ENCODE results near the gene TBX1. TPM values are rescaled to one million over a fixed set of nuclear protein-coding genes. Genes with fewer than 3 reads are reported as not detected.

Gene TBX1
- total and polyA plus RNA-seq, 2 of the 8 experiments (the other 6 are each of a cell fraction or from before 2014, with no cell fraction given) = 0.28 TPM; not detected in 1

GRCh38 chr22:19749876-19750275 lies 10.7 kb upstream of the TBX1 start (continued):
- no peak for TF ChIP-seq RNF2 (IDR thresholded peaks at IDR 0.05; ENCODE audit: borderline replicate concordance, low read depth, low read length, missing control alignments, poor library complexity, severe bottlenecking)
